GM18499 (cell line): ENCODE results near the gene SUN5.
"Not testable (repeated sequence)": the region's sequence is repeated elsewhere in the genome, so short reads cannot be mapped to it uniquely, and the experiment has no call there.

ENCODE experiments used
- ATAC-seq: cut with Tn5 transposase; IDR thresholded peaks from one replicate; pipeline ENCODE4 v1.9.1; 2021; ENCODE audit warnings: moderate number of reproducible peaks; ENCODE audit not compliant: insufficient read depth, unreplicated experiment

SUN5 gene

DNA sequence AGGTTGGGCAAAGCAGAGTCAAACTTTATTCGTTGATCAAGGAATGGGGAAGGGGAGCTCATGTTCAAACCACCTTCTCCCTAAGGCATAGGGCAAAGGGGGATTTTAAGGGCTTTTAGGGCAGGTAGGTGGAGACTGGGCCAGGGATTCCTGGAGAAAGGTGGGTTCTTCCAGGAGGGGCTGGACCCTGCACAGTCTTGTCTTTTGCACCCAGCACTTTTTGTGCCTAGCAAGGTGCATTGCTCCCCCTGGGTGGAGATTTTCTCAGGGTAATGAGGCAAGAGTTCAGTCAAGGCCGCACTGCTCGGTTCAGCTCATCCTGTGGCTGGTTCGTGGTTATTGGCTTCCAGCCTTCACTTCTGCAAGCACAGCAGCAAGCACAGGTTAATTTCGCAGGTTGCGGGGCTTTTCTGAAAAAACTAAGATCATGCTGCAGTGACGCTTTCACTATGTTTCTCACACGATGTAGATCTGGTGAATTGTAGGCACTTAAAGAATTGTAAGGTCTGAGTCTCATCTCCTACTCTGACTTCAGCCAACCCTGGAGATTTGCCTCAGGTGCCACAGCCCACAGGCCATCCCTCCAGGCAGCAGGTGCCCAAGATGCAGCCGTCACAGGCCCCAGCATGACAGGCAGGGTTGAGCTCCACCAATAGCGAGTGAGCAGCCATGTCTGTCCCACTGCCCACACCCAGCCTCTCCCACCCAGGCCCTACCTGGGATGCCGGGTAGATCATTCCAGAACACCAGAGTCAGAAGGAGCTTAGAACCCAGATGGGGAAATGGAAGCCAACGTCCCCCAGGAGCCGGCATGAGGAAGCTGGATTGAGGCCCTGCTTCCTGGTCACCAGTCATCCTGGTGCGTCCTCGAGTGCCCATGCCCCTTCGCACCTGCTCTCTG lies 37.1 kb downstream of the SUN5 start:
- ATAC-seq = no peak

DNA sequence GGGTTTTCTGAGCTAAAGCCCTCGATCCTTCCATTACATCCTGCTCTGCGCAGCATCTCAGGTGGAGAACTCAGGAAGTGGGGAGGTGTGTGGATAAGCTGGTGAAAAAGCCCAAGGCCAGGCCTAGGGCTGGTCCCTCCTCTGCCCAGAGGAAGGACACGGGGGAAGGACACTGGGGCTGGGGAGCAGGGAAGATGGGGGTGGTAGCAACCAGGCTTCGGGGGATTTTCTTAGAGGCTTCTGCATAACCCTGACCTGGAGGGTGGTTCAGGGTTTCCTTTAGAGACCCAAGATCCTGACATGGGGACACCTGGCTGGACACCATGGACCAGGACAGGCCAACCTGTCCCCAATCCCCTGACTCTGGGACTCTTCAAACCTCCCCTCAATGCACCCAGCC lies 37.9 kb downstream of the SUN5 start:
- ATAC-seq = no peak

DNA sequence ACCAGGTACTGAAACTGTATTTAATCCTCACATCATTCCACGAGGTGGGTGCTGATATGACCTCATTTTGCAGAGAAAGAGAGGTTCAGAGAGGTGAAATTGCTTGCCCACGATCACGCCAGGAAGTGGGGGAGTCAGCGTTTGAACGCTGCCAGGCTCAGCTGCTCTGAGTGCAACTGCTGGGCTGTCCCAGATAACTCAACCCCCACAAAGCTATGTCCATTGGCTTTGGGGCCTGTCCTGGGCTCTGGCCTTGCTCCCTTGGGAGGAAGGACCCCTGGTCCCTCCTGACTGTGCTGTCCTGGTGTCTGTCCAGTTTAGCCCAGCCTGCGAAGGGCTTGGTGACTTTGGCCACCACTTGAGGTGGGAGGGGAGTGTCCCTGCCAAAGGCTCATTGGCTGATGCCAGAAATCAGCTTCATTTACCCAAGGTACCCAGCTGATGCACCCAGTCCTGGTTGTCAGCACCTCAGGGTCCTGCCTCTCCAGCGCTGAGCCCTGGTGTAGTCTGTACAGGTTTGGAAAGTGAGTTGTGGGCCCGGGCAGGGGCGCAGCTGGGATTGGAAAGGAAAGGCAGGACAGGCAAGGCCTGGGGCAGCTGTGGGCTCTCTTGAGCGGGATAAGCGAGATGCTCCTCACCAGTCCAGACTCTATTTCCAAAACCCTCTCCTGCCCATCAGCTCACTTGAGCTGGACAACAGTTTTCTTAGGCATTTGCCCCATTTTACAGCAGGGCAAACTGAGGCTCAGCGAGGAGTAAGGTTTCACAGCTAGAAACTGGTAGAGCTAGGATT lies 38.5 kb downstream of the SUN5 start:
- no peak for ATAC-seq

- no peak for ATAC-seq
These were observed 39.1 kb downstream of the SUN5 start for GRCh38 chr20:32965115-32965514.

GRCh38 chr20:32964575-32964974 lies 39.7 kb downstream of the SUN5 start:
- no peak for ATAC-seq

DNA sequence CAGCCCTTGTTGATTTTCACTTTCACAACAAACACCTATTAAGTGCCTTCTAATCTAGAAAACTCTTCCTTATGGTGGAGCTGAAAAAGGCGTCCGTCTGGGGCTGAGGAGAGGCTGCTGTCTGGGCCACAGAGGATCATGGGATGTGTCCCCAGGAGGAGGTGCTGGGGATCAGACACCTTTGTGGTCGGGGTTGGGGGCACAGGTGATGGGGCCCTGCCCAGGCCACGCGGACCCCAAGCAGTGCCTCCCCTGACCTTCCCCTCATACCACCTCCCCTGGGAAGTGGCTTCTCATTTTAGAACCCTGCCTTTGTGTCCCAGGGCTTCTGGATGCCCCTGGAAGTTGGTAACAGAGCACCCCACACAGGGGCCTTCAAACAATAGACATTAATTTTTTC lies 41.1 kb downstream of the SUN5 start:
- ATAC-seq = no peak

DNA sequence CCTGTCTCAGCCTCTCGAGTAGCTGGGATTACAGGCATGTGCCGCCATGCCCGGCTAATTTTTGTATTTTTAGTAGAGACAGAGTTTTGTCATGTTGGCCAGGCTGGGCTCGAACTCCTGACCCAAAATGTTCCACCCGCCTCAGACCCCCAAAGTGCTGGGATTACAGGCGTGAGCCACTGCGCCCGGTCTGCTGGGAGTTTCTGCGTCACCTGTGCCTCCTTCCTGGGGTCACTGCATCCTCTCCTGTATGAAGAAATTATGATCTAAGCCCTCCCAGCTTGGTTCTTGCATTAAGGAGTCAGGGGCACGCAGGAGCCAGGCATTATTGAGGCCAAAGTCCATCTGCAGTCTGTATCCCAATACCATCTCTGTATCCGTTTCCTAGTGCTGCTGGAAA lies 41.6 kb downstream of the SUN5 start:
- ATAC-seq = not testable (repeated sequence)

GRCh38 chr20:32962053-32962452 lies 42.2 kb downstream of the SUN5 start:
- ATAC-seq = no peak

- ATAC-seq = no peak
These were observed 43.1 kb downstream of the SUN5 start for GRCh38 chr20:32960849-32961731.

DNA sequence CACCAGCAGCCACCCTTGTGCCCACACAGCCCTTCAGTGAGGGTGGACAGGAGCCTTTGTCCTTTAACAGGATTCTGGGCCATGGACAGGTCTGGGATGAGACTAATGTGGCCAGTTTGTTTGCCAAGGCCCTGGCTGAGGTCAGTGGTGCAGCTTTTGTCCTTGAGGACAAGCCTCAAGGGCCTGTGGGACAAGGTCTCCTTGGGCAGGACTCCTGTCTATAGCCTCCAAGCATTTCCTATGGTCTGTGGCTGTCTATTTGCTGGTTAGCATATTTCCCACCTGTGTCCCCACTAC lies 44.1 kb downstream of the SUN5 start:
- no peak for ATAC-seq

DNA sequence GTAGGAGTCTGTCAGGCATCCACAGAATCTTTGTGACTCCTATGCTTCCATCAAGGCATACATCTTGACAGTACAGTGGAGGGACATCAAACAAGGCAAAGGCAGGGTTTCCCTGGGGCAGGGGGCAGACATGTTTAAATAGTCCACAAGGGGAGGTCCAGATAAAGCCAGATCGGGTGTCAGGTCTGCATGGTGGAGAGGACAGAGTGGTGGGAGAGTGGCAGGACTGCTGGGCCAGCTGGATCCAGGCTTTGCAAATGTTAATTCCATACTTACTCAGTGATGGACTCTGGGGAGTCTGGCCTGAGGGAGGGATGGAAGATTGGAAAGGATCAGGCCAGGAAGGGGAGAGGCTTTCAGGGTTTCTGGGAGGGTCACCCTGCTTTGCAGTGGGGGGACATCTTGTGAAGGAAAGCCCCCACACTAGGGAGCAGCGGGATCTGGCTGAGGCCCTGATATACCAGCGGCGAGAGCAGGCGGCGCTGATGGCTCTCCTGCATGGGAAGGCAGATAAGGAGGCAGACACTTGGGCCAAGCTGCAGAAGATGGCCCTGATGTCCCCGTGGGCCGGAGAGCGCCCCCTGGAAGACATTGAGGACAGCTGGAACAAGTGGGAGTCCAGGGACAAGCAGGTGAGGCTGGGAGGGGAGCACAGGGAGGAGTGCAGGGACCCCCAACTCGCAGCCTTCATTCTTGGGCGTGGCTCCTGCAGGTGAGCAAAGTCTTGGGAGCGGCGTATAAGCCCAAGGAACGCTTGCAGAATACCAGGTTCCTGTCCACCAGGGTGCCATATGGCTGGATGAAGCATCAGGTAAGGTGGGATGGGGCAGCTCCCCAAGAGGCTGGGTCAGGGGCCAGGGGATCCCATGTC lies 44.6 kb downstream of the SUN5 start:
- no peak for ATAC-seq

- ATAC-seq = no peak
These were observed 45.7 kb downstream of the SUN5 start for GRCh38 chr20:32958574-32958973.

DNA sequence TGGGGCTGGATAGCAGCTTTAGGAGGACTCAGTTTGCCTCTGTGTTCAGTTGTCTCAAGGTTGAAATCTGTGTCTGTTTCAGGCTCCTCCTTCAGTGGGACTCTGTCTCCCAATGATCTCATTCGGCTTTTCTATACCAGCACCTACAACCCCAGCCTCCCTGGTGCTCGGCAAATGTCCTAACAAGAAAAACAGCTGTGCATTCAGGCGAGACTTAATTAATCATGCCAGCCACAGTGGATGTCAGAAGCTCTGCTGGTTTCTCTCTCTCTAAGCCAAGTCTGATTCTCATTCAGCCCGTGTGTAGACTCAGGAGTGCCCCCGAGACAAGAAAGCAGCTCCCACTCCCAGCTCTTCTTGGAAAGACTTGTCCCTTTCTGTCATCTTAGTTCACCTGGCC lies 46.8 kb downstream of the SUN5 start:
- ATAC-seq = no peak

DNA sequence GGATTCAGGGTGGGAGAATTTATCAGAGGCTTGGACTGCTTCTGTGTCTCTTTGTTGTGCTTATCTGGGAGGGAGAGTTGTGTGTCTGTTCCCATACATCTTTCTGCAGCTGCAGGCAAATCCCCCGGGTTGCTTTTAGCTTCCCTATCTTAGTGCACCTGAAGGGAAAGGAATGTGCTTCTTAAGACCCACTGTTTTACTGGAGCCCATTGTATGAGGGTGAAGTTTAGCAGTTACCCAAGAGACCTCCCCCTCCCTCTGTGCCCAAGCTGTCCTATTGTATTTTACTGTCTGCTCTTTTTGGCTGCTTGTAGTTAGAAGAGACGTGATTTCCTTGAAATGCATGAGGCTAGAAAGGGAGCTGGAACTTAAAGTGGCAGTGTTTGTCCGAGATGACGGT lies 53.7 kb downstream of the SUN5 start:
- ATAC-seq = not testable (repeated sequence)

- ATAC-seq = no peak
These were observed 57.6 kb downstream of the SUN5 start for GRCh38 chr20:32946629-32947028.

- ATAC-seq = no peak
These were observed 58.5 kb downstream of the SUN5 start for GRCh38 chr20:32945710-32946221.

DNA sequence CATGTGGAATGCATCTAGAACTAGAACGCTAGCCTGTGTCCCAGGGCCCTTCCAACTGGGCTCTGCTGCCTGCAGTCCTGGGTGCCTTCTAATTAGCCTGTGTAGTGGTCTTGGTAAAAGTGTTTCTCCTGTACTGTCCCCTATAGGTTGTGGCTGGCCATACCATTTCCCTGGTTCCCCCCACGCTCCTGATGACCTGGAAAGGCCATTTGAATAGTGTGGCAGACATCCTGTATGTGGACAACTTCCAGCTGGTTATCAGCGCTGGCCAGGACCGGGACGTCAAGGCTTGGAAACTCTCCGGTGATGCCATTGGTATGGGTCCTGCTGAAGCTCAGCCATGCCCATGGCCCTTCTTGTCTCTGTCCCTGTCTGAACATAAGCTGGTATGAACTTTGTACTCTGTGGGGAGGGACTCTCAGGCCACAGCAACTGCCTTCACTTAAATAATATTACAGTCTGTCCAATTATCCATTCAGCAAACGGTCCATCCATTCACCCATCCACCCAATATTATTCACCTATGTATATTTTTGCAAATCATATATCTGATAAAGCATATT lies 60.7 kb downstream of the SUN5 start:
- ATAC-seq = no peak

DNA sequence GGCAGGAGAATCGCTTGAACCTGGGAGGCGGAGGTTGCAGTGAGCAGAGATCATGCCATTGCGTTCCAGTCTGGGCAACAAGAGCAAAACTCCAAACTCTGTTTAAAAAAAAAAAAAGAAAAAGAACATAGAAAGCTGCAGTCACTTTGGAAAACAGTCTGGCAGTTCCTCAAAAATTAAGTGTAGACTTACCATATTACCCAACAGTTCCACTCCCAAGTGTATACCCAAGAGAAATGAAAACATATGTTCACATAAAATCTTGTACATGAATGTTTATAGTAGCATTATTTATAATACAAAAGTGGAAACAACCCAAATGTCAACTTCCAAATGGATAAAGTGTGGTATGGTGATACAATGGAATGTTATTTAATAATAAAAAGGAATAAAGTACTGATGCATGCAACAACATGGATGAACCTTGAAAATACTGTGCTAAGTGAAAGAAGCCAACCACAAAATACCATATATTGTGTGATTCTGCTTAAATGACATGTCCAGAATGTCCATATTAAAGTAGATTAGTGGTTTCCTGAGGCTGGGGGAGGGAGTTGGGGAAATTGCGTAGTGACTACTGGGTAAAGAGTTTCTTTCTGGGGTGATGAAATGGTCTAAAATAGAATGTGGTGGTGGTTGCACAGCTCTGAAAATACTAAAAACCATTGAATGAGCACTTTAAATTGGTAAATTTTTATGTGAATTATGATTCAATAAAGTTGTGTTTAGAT lies 62.9 kb downstream of the SUN5 start:
- ATAC-seq = no peak

GRCh38 chr20:32934580-32934979 lies 69.7 kb downstream of the SUN5 start:
- ATAC-seq = no peak
